ENCODE results near the gene ZNF337. TPM values are rescaled to one million over a fixed set of nuclear protein-coding genes. Genes with fewer than 3 reads are reported as not detected.
"Not testable (repeated sequence)": the region's sequence is repeated elsewhere in the genome, so short reads cannot be mapped to it uniquely, and the experiment has no call there.

Gene ZNF337
- total RNA-seq, 1 donor from 2014 or later = 24.5 TPM

GRCh38 chr20:25685276-25686080, 11.2 kb downstream of the ZNF337 start:
- Mint-ChIP-seq H3K27me3 (ENCODE audit: unreplicated experiment) (peaks cover 2% of the 10 kb centered on the region), H3K9me3 (ENCODE audit: unreplicated experiment) (peaks cover 2% of the 10 kb centered on the region), H3K27ac (ENCODE audit: unreplicated experiment) (no peak overlapping the region), H3K36me3 (ENCODE audit: unreplicated experiment) (peaks cover 14% of the 10 kb centered on the region), H3K4me3 (ENCODE audit: unreplicated experiment) (peak overlapping the region; percentile 48), H3K4me1 (ENCODE audit: low read depth, unreplicated experiment) (peaks cover 20% of the 10 kb centered on the region)
- TF ChIP-seq CTCF (IDR thresholded peaks at IDR 0.05; ENCODE audit: partially characterized antibody, unreplicated experiment) = no peak
- no peak for DNase-seq

- not testable (repeated sequence) for H3K27ac Mint-ChIP-seq (ENCODE audit: unreplicated experiment); H3K4me3 Mint-ChIP-seq (ENCODE audit: unreplicated experiment); H3K9me3 Mint-ChIP-seq (ENCODE audit: unreplicated experiment); H3K27me3 Mint-ChIP-seq (ENCODE audit: unreplicated experiment); DNase-seq
- H3K4me1 Mint-ChIP-seq (ENCODE audit: low read depth, unreplicated experiment) = peaks cover 13% of the 10 kb centered on the region
- H3K36me3 Mint-ChIP-seq (ENCODE audit: unreplicated experiment) = peaks cover 14% of the 10 kb centered on the region
These were observed 12.8 kb downstream of the ZNF337 start for GRCh38 chr20:25683826-25684225.

- no peak for TF ChIP-seq CTCF (IDR thresholded peaks at IDR 0.05; ENCODE audit: partially characterized antibody, unreplicated experiment)
- Mint-ChIP-seq H3K27ac (ENCODE audit: unreplicated experiment) (no peak overlapping the region), H3K4me1 (ENCODE audit: low read depth, unreplicated experiment) (peaks cover 13% of the 10 kb centered on the region), H3K9me3 (ENCODE audit: unreplicated experiment) (peaks cover 2% of the 10 kb centered on the region), H3K27me3 (ENCODE audit: unreplicated experiment) (peaks cover 2% of the 10 kb centered on the region), H3K36me3 (ENCODE audit: unreplicated experiment) (peaks cover 14% of the 10 kb centered on the region), H3K4me3 (ENCODE audit: unreplicated experiment) (no peak overlapping the region)
- DNase-seq = no peak
These were observed 13.6 kb downstream of the ZNF337 start for GRCh38 chr20:25683050-25683449.

- Mint-ChIP-seq H3K27me3 (ENCODE audit: unreplicated experiment) (no peaks in the 10 kb centered on the region), H3K4me1 (ENCODE audit: low read depth, unreplicated experiment) (no peaks in the 10 kb centered on the region), H3K27ac (ENCODE audit: unreplicated experiment) (no peak overlapping the region), H3K36me3 (ENCODE audit: unreplicated experiment) (peaks cover 24% of the 10 kb centered on the region), H3K9me3 (ENCODE audit: unreplicated experiment) (peaks cover 2% of the 10 kb centered on the region), H3K4me3 (ENCODE audit: unreplicated experiment) (no peak overlapping the region)
- no peak for TF ChIP-seq CTCF (IDR thresholded peaks at IDR 0.05; ENCODE audit: partially characterized antibody, unreplicated experiment)
- no peak for DNase-seq
These were observed 20.4 kb downstream of the ZNF337 start for GRCh38 chr20:25676164-25676809.

- Mint-ChIP-seq H3K27ac (ENCODE audit: unreplicated experiment) (no peak overlapping the region), H3K27me3 (ENCODE audit: unreplicated experiment) (no peaks in the 10 kb centered on the region), H3K36me3 (ENCODE audit: unreplicated experiment) (peaks cover 24% of the 10 kb centered on the region), H3K9me3 (ENCODE audit: unreplicated experiment) (peaks cover 2% of the 10 kb centered on the region), H3K4me1 (ENCODE audit: low read depth, unreplicated experiment) (no peaks in the 10 kb centered on the region), H3K4me3 (ENCODE audit: unreplicated experiment) (no peak overlapping the region)
- TF ChIP-seq CTCF (IDR thresholded peaks at IDR 0.05; ENCODE audit: partially characterized antibody, unreplicated experiment) = no peak
- no peak for DNase-seq
These were observed 21.5 kb downstream of the ZNF337 start for GRCh38 chr20:25675161-25675560.

Measured in glutamatergic neuron (in vitro differentiated cells).